Ishikawa (cell line): ENCODE data around the gene ALG1.
A peak's percentile ranks its signal among the peaks of the same experiment; 100 is the strongest.

ENCODE experiments used
- CEBPB ChIP-seq: IDR thresholded peaks from 2 replicates; pipeline ENCODE4 v1.6.1; 2012
- CREB1 ChIP-seq: IDR thresholded peaks from 2 replicates; pipeline ENCODE4 v1.6.1; 2012; ENCODE audit warnings: low read depth
- EGR1 ChIP-seq: IDR thresholded peaks from 2 replicates; pipeline ENCODE4 v1.6.1; 2012
- EP300 ChIP-seq: IDR thresholded peaks from 2 replicates; pipeline ENCODE4 v1.6.1; 2012; ENCODE audit warnings: borderline replicate concordance
- FOXM1 ChIP-seq: IDR thresholded peaks from 2 replicates; pipeline ENCODE4 v1.6.1; 2012; ENCODE audit warnings: low read depth, borderline replicate concordance
- NFIC ChIP-seq: IDR thresholded peaks from 2 replicates; pipeline ENCODE4 v1.6.1; 2012
- RAD21 ChIP-seq: IDR thresholded peaks from 2 replicates; pipeline ENCODE4 v1.6.1; 2012; ENCODE audit warnings: low read depth
- TAF1 ChIP-seq: IDR thresholded peaks from 2 replicates; pipeline ENCODE4 v1.6.1; 2012; ENCODE audit warnings: low read depth, mild to moderate bottlenecking
- TCF12 ChIP-seq: IDR thresholded peaks from 2 replicates; pipeline ENCODE4 v1.6.1; 2012; ENCODE audit warnings: low read depth
- TEAD4 ChIP-seq: IDR thresholded peaks from 2 replicates; pipeline ENCODE4 v1.6.1; 2012
- YY1 ChIP-seq: IDR thresholded peaks from 2 replicates; pipeline ENCODE4 v1.6.1; 2012; ENCODE audit warnings: low read depth
- ZBTB7A ChIP-seq: IDR thresholded peaks from 2 replicates; pipeline ENCODE4 v1.6.1; 2012; ENCODE audit warnings: low read depth
- TF ChIP-seq, protein P1 (sequence below): IDR thresholded peaks from 2 replicates; pipeline ENCODE4 v1.6.1; 2012; ENCODE audit warnings: low read depth, mild to moderate bottlenecking
- TF ChIP-seq, protein P2 (sequence below): IDR thresholded peaks from 2 replicates; pipeline ENCODE4 v1.6.1; 2012
- TF ChIP-seq, protein P3 (sequence below): IDR thresholded peaks from 2 replicates; pipeline ENCODE4 v1.6.1; 2012

Gene ALG1

DNA sequence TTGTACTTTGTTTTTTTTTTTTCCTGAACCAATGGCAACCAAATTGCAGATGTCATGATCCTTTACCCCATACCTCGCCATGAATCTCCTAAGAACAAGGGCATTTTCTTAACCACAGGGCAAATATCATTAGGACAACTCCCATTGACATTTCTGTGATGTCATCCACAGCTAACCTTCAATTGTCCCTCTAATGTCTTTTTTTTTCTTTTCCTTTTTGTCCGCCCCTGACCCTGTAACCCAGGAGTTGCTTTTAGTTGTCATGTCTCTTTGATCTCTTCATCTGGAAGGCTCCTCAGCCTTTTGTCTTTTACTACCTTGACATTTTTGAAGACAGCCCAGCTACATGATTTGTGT, 37.5 kb upstream of the ALG1 start:
- TF ChIP-seq ZBTB7A (no peak), TAF1 (no peak), YY1 (no peak), TEAD4 (no peak), CEBPB (no peak), EGR1 (no peak), NFIC (no peak), CREB1 (no peak)
- TF ChIP-seq, protein P1, sequence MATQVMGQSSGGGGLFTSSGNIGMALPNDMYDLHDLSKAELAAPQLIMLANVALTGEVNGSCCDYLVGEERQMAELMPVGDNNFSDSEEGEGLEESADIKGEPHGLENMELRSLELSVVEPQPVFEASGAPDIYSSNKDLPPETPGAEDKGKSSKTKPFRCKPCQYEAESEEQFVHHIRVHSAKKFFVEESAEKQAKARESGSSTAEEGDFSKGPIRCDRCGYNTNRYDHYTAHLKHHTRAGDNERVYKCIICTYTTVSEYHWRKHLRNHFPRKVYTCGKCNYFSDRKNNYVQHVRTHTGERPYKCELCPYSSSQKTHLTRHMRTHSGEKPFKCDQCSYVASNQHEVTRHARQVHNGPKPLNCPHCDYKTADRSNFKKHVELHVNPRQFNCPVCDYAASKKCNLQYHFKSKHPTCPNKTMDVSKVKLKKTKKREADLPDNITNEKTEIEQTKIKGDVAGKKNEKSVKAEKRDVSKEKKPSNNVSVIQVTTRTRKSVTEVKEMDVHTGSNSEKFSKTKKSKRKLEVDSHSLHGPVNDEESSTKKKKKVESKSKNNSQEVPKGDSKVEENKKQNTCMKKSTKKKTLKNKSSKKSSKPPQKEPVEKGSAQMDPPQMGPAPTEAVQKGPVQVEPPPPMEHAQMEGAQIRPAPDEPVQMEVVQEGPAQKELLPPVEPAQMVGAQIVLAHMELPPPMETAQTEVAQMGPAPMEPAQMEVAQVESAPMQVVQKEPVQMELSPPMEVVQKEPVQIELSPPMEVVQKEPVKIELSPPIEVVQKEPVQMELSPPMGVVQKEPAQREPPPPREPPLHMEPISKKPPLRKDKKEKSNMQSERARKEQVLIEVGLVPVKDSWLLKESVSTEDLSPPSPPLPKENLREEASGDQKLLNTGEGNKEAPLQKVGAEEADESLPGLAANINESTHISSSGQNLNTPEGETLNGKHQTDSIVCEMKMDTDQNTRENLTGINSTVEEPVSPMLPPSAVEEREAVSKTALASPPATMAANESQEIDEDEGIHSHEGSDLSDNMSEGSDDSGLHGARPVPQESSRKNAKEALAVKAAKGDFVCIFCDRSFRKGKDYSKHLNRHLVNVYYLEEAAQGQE: no peak
- TF ChIP-seq, protein P2, sequence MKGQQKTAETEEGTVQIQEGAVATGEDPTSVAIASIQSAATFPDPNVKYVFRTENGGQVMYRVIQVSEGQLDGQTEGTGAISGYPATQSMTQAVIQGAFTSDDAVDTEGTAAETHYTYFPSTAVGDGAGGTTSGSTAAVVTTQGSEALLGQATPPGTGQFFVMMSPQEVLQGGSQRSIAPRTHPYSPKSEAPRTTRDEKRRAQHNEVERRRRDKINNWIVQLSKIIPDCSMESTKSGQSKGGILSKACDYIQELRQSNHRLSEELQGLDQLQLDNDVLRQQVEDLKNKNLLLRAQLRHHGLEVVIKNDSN: no peak

DNA sequence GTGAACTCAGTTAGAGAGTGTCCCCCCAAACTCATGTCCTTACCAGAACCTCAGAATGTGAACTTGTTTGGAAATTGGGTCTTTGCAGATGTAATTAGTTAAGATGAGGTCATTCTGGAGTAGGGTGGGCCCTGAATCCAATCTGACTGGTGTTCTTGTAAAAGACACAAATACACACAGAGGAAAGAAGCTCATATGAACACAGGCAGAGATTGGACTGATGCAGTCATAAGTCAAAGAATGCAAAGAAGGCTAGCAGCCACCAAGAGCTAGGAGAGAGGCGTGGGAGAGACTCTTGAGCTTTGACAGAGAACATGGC, 35.8 kb upstream of the ALG1 start:
- TF ChIP-seq ZBTB7A (no peak), TAF1 (no peak), TCF12 (no peak)

DNA sequence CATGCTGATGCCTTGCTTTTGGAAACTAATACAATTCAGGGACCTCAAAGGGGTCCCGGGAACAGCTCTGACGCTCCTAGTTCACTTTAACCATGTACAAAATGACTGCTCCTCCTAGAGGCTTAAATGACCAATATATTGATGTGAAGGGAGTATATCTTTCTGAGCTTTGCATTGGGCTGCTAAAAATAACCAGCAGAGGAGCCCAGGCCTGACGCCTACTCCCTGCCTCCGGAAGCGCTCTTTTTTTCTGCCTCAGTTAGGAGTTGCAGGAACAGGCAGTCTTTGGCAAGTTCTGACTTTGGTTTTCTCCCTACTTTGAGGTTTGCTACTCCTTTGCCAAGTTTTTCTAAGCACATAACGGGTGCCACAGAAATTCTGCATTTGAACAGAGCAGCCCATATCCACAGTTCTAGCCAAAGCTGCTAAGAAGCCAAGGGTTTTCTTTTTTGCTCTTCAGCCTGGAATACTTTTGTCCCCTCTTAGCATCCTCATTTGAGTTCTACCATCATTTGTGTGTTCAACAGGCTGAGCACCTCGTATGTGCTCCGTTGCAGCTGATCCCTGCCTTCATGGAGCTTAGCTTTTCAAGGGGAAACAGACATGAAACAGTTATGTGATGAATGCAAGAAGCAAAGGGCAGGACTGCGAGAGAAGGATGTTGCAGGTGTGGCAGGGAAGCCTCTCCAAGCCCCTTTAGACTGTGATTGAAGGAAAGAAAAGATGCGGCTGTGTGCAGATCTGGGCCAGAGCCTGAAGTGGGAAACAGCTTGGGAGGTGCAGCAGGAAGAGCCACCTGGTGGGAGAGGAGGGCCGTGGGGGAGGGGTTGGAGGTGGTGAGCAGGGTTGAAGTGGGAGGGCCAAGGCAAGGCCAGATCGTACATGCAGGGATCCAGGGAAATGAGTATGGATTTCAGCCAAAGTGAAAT, 35.2 kb upstream of the ALG1 start:
- no peak for TF ChIP-seq YY1

DNA sequence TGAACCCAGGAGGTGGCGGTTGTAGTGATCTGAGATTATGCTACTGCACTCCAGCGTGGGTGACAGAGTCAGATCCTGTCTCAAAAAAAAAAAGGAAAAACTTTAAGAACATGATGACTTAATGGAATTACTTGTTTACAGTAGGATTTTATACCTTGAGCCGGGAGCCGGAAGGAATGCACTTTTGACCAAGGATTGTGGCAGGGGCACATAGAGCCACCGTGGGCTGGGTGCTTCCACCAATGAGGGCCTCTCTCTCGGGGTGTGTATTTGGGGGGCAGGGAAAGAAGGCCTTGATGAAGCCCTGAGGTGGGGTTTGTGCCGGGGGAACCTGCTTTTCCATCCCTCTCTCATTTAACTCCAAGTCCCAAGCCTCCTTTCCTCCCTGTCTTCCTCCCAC, 31.2 kb upstream of the ALG1 start:
- no peak for TF ChIP-seq EGR1
- TF ChIP-seq EP300: no peak
- TF ChIP-seq NFIC: no peak
- no peak for TF ChIP-seq CEBPB
- no peak for TF ChIP-seq YY1
- TF ChIP-seq ZBTB7A: no peak
- TF ChIP-seq TAF1: no peak
- TF ChIP-seq RAD21: no peak
- TF ChIP-seq, protein P1: no peak
- no peak for TF ChIP-seq TEAD4
- TF ChIP-seq, protein P3, sequence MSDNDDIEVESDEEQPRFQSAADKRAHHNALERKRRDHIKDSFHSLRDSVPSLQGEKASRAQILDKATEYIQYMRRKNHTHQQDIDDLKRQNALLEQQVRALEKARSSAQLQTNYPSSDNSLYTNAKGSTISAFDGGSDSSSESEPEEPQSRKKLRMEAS: no peak
- TF ChIP-seq, protein P2: no peak
- TF ChIP-seq FOXM1: no peak
- no peak for TF ChIP-seq TCF12

DNA sequence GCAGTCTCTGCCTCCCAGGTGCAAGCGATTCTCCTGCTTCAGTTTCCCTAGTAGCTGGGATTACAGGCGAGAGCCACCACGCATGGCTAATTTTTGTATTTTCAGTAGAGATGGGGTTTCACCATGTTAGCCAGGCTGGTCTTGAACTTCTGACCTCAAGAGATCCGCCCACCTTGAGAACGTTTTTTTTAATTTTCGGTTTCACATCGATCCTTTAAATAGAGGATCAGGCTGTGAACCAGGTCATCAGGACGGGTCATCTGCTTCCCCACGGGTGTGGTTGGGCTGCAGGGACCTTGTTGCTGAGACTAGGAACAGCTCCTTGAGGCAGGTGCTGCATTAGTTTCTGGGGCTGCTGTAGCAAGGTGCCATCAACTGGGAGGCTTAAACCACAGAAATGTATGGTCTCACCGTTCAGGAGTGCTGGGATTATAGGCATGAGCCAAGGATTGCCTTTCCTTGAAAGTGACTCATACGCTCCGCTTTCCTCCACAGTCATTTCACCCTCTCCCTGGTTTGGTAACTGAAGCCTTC, 30.0 kb upstream of the ALG1 start:
- TF ChIP-seq CEBPB (no peak), NFIC (no peak), TEAD4 (no peak), ZBTB7A (no peak), TCF12 (no peak)
- TF ChIP-seq, protein P3: no peak

DNA sequence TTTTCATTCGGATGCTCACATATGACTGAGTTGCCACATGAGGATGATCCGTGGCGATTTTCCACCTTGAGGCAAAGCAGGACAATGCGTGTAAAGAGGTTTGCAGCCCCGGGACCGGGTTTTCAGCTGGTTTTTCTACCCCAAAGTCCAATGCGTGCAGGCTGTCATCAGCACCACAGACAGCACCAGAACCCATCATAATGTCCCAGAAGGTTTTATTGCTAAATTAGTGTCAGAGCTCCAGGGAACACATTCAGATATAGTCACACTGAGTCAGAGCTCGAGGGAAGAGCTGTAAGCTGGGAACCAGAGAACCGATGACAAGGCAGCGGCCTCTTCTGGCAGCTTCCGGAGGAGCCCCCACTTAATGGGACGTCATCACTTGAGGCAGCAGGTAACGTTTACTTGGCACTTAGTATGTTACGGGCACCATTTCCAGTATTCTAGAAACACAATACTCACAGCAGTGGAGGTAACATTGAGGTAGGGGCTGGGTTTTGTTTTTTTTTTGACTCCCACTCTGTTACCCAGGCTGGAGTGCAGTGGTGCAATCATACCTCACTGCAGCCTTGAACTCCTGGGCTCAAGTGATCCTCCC, 29.0 kb upstream of the ALG1 start:
- TF ChIP-seq NFIC: no peak
- TF ChIP-seq, protein P1: peak; percentile 82
- no peak for TF ChIP-seq FOXM1
- TF ChIP-seq RAD21: no peak
- no peak for TF ChIP-seq TEAD4
